ENCODE data around the gene PRPF38B. TPM values are rescaled to one million over a fixed set of nuclear protein-coding genes. Genes with fewer than 3 reads are reported as not detected.

The PRPF38B gene
- total RNA-seq, 2 donors from 2014 or later = 10.7 to 11.1 TPM

- Histone ChIP-seq H3K4me3 (no peak overlapping the region), H3K4me1 (peaks cover 0 to 7% of the 10 kb centered on the region in 2 donors), H3K36me3 (no peaks in the 10 kb centered on the region), H3K9me3 (no peaks in the 10 kb centered on the region), H3K27ac (no peak overlapping the region), H3K27me3 (no peaks in the 10 kb centered on the region)
- peak in 1 of 2 donors; percentile 16 for TF ChIP-seq CTCF (IDR thresholded peaks at IDR 0.05)
- DNase-seq (ENCODE audit: low spot score) = no peak
These were observed 16.9 kb downstream of the PRPF38B start for GRCh38 chr1:108708691-108709660.

- no peak for TF ChIP-seq CTCF (IDR thresholded peaks at IDR 0.05)
- no peak for DNase-seq (ENCODE audit: low spot score)
- peaks cover 0 to 13% of the 10 kb centered on the region in 2 donors for H3K4me1 ChIP-seq
- H3K27ac ChIP-seq = no peak within 1 kb of the TSS
- no peaks in the 10 kb centered on the region for H3K36me3 ChIP-seq
- no peaks in the 10 kb centered on the region for H3K27me3 ChIP-seq
- H3K4me3 ChIP-seq = no peak within 1 kb of the TSS
- H3K9me3 ChIP-seq = no peaks in the 10 kb centered on the region
These were observed 20.6 kb downstream of the PRPF38B start, which contains the start of gene FNDC7 for GRCh38 chr1:108712606-108713150. TSS of gene FNDC7 (plus strand) at chr1:108712908. CDS start at chr1:108712934, 26 bp downstream.

GRCh38 chr1:108715932-108716331 lies 23.8 kb downstream of the PRPF38B start:
- H3K27ac ChIP-seq = no peak overlapping the region
- no peak for DNase-seq (ENCODE audit: low spot score)
- no peak for TF ChIP-seq CTCF (IDR thresholded peaks at IDR 0.05)
- H3K36me3 ChIP-seq = no peaks in the 10 kb centered on the region
- no peak overlapping the region for H3K4me3 ChIP-seq
- H3K4me1 ChIP-seq = peaks cover 0 to 32% of the 10 kb centered on the region in 2 donors
- no peaks in the 10 kb centered on the region for H3K9me3 ChIP-seq
- no peaks in the 10 kb centered on the region for H3K27me3 ChIP-seq

- H3K4me1 ChIP-seq = peaks cover 0 to 33% of the 10 kb centered on the region in 2 donors
- H3K36me3 ChIP-seq = no peaks in the 10 kb centered on the region
- H3K4me3 ChIP-seq = no peak overlapping the region
- no peak overlapping the region for H3K27ac ChIP-seq
- H3K9me3 ChIP-seq = no peaks in the 10 kb centered on the region
- no peak for DNase-seq (ENCODE audit: low spot score)
- H3K27me3 ChIP-seq = no peaks in the 10 kb centered on the region
- TF ChIP-seq CTCF (IDR thresholded peaks at IDR 0.05) = no peak
These were observed 24.5 kb downstream of the PRPF38B start for GRCh38 chr1:108716437-108717230.

GRCh38 chr1:108717774-108718316 lies 25.7 kb downstream of the PRPF38B start:
- Histone ChIP-seq H3K4me3 (no peak overlapping the region), H3K27me3 (no peaks in the 10 kb centered on the region), H3K27ac (no peak overlapping the region), H3K36me3 (no peaks in the 10 kb centered on the region), H3K9me3 (no peaks in the 10 kb centered on the region), H3K4me1 (peaks cover 0 to 33% of the 10 kb centered on the region in 2 donors)
- no peak for DNase-seq (ENCODE audit: low spot score)
- TF ChIP-seq CTCF (IDR thresholded peaks at IDR 0.05) = no peak
